ENCODE data around the gene FAF1.

Gene FAF1

GRCh38 chr1:50986653-50987052 lies 26.6 kb upstream of the FAF1 start:
- H3K4me3 Mint-ChIP-seq = no peak overlapping the region
- no peak for DNase-seq
- H3K4me1 Mint-ChIP-seq = no peaks in the 10 kb centered on the region
- TF ChIP-seq CTCF (IDR thresholded peaks at IDR 0.05) = no peak
- no peak overlapping the region for H3K27ac Mint-ChIP-seq
- H3K36me3 Mint-ChIP-seq (ENCODE audit: low read depth) = no peaks in the 10 kb centered on the region
- H3K27me3 Mint-ChIP-seq (ENCODE audit: low read depth, poor library complexity) = peaks cover 57% of the 10 kb centered on the region
- H3K9me3 Mint-ChIP-seq = no peaks in the 10 kb centered on the region

- peaks cover 73% of the 10 kb centered on the region for H3K27me3 Mint-ChIP-seq (ENCODE audit: low read depth, poor library complexity)
- no peak overlapping the region for H3K27ac Mint-ChIP-seq
- H3K36me3 Mint-ChIP-seq (ENCODE audit: low read depth) = no peaks in the 10 kb centered on the region
- no peak overlapping the region for H3K4me3 Mint-ChIP-seq
- TF ChIP-seq CTCF (IDR thresholded peaks at IDR 0.05) = no peak
- DNase-seq = no peak
- no peaks in the 10 kb centered on the region for H3K9me3 Mint-ChIP-seq
- H3K4me1 Mint-ChIP-seq = no peaks in the 10 kb centered on the region
Measured at GRCh38 chr1:50985094-50985493, 25.0 kb upstream of the FAF1 start.

GRCh38 chr1:50983219-50983802 lies 23.2 kb upstream of the FAF1 start:
- DNase-seq = no peak
- peaks cover 91% of the 10 kb centered on the region for H3K27me3 Mint-ChIP-seq (ENCODE audit: low read depth, poor library complexity)
- H3K27ac Mint-ChIP-seq = no peak overlapping the region
- H3K4me1 Mint-ChIP-seq = peaks cover 9% of the 10 kb centered on the region
- no peaks in the 10 kb centered on the region for H3K36me3 Mint-ChIP-seq (ENCODE audit: low read depth)
- no peak overlapping the region for H3K4me3 Mint-ChIP-seq
- no peak for TF ChIP-seq CTCF (IDR thresholded peaks at IDR 0.05)
- no peaks in the 10 kb centered on the region for H3K9me3 Mint-ChIP-seq

- Mint-ChIP-seq H3K9me3 (no peaks in the 10 kb centered on the region), H3K4me1 (peaks cover 10% of the 10 kb centered on the region), H3K36me3 (ENCODE audit: low read depth) (no peaks in the 10 kb centered on the region), H3K27me3 (ENCODE audit: low read depth, poor library complexity) (peaks cover 94% of the 10 kb centered on the region), H3K4me3 (no peak overlapping the region), H3K27ac (no peak overlapping the region)
- no peak for DNase-seq
- no peak for TF ChIP-seq CTCF (IDR thresholded peaks at IDR 0.05)
Measured at GRCh38 chr1:50982611-50983010, 22.5 kb upstream of the FAF1 start.

GRCh38 chr1:50981741-50982140 lies 21.7 kb upstream of the FAF1 start:
- H3K27me3 Mint-ChIP-seq (ENCODE audit: low read depth, poor library complexity) = peaks cover 95% of the 10 kb centered on the region
- no peaks in the 10 kb centered on the region for H3K36me3 Mint-ChIP-seq (ENCODE audit: low read depth)
- peaks cover 13% of the 10 kb centered on the region for H3K4me1 Mint-ChIP-seq
- H3K9me3 Mint-ChIP-seq = no peaks in the 10 kb centered on the region
- no peak for DNase-seq
- H3K27ac Mint-ChIP-seq = no peak overlapping the region
- TF ChIP-seq CTCF (IDR thresholded peaks at IDR 0.05) = no peak
- H3K4me3 Mint-ChIP-seq = no peak overlapping the region

GRCh38 chr1:50980505-50980904 lies 20.4 kb upstream of the FAF1 start:
- Mint-ChIP-seq H3K27ac (no peak overlapping the region), H3K9me3 (no peaks in the 10 kb centered on the region), H3K4me1 (peaks cover 15% of the 10 kb centered on the region), H3K4me3 (no peak overlapping the region), H3K27me3 (ENCODE audit: low read depth, poor library complexity) (peaks cover 95% of the 10 kb centered on the region), H3K36me3 (ENCODE audit: low read depth) (no peaks in the 10 kb centered on the region)
- TF ChIP-seq CTCF (IDR thresholded peaks at IDR 0.05) = no peak
- no peak for DNase-seq
